Measurements from ENCODE around the gene SPATS2L.

SPATS2L gene

DNA sequence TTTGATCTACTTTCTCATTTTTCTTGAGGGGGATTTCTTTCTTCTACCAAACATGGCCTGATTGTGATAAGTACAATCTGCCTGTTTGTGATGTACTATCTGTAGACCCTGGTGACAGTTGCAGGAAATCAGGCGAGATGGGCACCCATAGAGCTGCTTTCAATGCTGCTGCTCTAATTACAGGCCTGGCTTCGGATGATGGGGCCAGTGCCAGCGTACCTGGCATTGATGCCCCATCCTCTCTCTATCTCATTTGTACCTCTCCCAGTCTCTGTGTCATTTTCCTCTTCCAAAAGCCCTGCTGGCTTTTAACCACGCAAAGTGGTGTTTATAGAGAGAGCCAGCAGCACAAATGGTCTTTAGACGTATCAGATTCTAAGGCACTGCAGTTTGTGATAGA lies 133.5 kb downstream of the SPATS2L start:
- DNase-seq (ENCODE audit: low read depth in 1 of 2, low spot score in 1 of 2) = no peak

DNA sequence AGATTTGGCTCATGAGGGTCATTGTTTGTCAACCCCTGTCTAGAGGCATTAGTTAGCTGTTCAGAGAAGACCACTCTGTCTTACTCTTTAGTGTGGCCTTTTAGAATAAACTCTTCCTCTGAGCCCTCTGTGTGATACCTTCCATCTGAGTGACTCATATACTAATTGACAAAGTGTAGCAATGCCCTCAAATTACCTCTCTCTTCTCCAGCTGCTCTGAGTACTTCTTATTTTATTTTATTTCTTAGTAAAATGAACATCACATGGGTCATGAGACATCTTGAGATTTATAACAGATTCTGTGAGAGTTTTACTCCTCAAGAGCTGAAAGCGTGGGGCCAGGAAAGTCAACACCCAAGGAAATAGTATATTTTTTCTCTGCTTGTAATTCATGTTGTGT lies 136.0 kb downstream of the SPATS2L start:
- DNase-seq (ENCODE audit: low read depth in 1 of 2, low spot score in 1 of 2) = no peak

DNA sequence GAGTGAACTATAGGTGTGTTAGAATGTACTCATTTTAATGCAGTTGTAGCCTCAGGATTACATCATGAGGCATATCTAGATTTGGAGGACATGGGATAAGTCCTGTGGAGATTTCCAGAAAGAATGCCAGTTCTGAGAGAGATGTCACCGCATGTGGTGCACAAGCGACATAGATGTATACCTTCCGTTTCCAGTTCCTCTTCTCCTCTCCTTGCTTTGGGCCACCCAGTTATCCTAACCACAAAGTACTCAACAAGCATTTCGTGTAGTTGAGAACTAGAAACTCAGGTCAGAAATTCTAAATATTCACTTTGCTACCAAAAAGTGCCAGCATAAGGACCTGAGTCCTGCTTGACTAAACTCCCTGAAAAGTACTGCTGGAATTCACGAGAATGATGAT lies 136.9 kb downstream of the SPATS2L start:
- no peak for DNase-seq (ENCODE audit: low read depth in 1 of 2, low spot score in 1 of 2)

DNA sequence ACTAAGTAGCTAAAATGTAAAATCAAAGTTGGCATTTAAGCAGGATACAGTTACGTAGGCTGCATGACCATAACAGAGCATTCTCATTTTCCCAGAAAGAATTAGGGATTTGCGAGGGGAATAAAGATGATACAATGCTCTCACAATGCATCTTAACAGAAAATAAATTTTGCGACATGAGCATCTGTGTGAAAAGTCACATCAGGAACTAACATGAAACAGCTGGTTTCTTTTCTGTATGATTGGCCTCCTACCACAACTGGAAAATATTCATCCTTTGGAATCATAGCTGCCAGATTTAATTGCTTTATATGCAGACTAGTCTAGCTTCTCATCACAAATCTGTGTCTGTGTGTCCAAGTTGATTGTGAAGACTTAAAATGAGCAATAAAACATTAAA lies 137.4 kb downstream of the SPATS2L start:
- DNase-seq (ENCODE audit: low read depth in 1 of 2, low spot score in 1 of 2) = no peak

GRCh38 chr2:200444530-200444929 lies 138.0 kb downstream of the SPATS2L start:
- no peak for DNase-seq (ENCODE audit: low read depth in 1 of 2, low spot score in 1 of 2)

DNA sequence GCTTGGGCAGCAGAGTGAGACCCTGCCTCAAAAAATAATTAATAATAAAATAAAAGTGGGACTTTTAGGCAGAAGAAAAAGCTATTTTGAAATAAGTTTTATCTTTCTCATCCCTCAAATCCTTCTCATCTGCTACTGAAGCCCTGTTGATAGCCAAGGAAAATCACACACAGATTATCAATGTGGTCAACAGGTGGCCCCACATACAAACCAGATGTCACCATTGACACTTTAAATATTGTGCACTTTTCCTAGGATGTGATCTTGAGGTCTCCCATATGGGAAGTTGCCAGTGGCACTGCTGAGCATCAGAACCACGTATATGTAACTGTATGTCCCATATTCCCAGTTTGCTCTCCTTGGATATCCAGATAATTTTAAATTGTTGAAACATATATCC lies 138.8 kb downstream of the SPATS2L start:
- no peak for DNase-seq (ENCODE audit: low read depth in 1 of 2, low spot score in 1 of 2)

DNA sequence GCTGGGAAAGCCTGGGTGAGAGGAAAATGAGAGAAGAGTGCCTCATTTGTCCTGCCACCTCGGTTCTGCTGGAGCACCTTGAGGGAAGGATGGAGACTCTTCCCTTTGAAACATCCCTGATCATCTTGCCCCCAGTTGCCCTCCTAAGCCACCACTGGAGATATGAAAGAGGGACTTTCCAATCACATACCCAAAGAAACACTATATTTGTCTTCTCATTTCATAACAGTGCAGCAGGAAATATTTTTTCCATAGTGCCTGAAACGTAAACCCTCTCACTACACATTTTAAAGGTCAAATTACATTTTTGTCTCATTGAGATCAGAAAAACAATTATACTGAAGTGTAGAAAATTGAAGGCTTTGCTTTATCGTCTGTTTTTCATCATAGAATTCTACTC lies 140.1 kb downstream of the SPATS2L start:
- DNase-seq (ENCODE audit: low read depth in 1 of 2, low spot score in 1 of 2) = no peak

GRCh38 chr2:200447139-200447855 lies 140.8 kb downstream of the SPATS2L start:
- no peak for DNase-seq (ENCODE audit: low read depth in 1 of 2, low spot score in 1 of 2)

- DNase-seq (ENCODE audit: low read depth in 1 of 2, low spot score in 1 of 2) = no peak
Observed at GRCh38 chr2:200448455-200448854, 142.0 kb downstream of the SPATS2L start.

DNA sequence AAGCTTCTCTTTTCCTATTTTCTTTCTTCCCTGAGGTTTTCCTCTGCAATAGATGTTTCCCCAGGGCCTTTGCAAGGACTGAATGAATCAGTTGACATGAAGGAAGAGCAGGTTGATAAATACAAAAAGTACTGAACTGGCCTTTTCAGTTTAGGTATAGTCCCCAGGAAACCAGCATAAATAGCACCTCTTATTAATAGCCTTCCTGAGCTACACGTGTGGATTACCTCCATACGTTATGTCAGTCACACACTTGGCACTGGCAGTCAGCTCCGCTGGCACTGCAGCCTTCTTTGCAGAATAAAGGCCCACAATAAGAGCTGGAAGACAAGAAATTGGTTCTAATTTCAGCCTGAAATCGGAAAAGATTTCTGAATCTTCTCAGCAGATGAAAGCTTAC lies 142.7 kb downstream of the SPATS2L start:
- DNase-seq (ENCODE audit: low read depth in 1 of 2, low spot score in 1 of 2) = no peak

DNA sequence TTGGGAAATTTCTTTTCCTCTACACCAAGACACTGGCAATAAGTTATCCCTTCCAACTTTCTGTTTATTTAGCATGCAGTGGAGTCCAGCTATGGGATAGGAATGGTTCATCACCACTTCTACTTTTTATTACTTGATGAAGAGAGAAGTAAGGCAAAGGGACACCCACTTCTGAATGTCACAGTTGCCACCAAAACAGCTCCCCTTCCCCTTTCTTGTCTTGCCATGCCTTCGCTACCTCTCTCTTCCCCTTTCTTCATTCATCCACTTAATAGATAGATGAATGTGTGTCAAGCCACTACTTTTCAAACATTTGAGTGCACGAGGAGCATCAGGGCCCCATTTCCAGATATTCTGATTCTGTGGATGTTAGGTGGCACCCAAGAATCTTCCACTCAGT lies 143.8 kb downstream of the SPATS2L start:
- DNase-seq (ENCODE audit: low read depth in 1 of 2, low spot score in 1 of 2) = no peak

- no peak for DNase-seq (ENCODE audit: low read depth in 1 of 2, low spot score in 1 of 2)
Observed at GRCh38 chr2:200451511-200451910, 145.0 kb downstream of the SPATS2L start.

GRCh38 chr2:200452377-200452776 lies 145.9 kb downstream of the SPATS2L start:
- no peak for DNase-seq (ENCODE audit: low read depth in 1 of 2, low spot score in 1 of 2)

GRCh38 chr2:200453142-200453852 lies 146.8 kb downstream of the SPATS2L start:
- no peak for DNase-seq (ENCODE audit: low read depth in 1 of 2, low spot score in 1 of 2)

GRCh38 chr2:200453853-200454534 lies 147.5 kb downstream of the SPATS2L start:
- DNase-seq (ENCODE audit: low read depth in 1 of 2, low spot score in 1 of 2) = no peak

- no peak for DNase-seq (ENCODE audit: low read depth in 1 of 2, low spot score in 1 of 2)
Observed at GRCh38 chr2:200454927-200455801, 148.7 kb downstream of the SPATS2L start.

- no peak for DNase-seq (ENCODE audit: low read depth in 1 of 2, low spot score in 1 of 2)
Observed at GRCh38 chr2:200455958-200456421, 149.5 kb downstream of the SPATS2L start.

- DNase-seq (ENCODE audit: low read depth in 1 of 2, low spot score in 1 of 2) = no peak
Observed at GRCh38 chr2:200456567-200456966, 150.1 kb downstream of the SPATS2L start.

GRCh38 chr2:200459101-200459500 lies 152.6 kb downstream of the SPATS2L start:
- no peak for DNase-seq (ENCODE audit: low read depth in 1 of 2, low spot score in 1 of 2)

DNA sequence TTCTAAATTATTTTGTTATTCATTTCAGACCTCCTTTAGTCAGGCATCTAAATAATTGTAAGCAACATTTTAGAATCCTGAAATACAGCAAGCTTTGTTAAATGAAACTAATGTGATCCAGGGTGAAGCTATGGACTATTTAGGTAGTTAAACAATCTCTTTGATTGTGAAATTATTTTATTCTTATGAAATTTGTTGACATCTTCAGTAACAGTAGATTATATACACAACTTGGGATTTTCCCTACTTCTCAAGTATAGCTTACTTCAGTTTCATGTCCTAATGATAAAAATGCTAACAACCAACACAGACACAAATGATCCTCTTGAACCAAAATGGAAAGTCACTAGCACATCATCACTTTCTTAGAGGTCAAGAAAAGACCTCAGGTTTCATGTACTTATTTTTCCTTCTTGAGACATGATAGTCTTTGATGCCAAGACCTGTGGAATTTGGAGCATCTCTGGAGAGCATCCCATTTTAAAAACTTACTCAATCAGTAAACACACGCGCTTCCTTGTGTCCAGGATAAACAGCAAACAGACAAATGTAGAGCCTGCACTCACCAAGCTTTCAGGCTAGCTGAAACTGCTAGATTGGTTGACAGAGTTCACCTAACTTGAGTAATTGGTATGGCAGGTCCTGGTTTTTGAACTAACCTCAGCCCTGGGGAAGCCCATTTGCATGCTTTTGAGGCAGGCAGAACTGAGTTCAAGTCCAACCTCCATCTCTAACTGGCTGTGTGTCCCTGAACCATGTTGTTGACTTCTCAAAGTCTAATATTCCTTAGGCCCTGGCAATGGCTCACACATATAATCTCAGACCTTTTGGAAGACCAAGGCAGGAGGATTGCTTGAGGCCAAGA lies 155.6 kb downstream of the SPATS2L start:
- DNase-seq (ENCODE audit: low read depth in 1 of 2, low spot score in 1 of 2) = no peak
